Epidermal melanocyte (primary cell): Measurements from ENCODE around the gene TEX53.

ENCODE experiments used
- DNase-seq: peaks from one replicate; pipeline ENCODE4 v3.0.0; 2011; ENCODE audit warnings: low spot score; ENCODE audit not compliant: insufficient read length

Gene TEX53

GRCh38 chr9:114641967-114642366, 15.6 kb downstream of the TEX53 start:
- DNase-seq, result no peak

- no peak for DNase-seq
These were observed 19.2 kb downstream of the TEX53 start for GRCh38 chr9:114638404-114638803.

GRCh38 chr9:114634387-114634786, 23.2 kb downstream of the TEX53 start:
- DNase-seq, result no peak

GRCh38 chr9:114633438-114634089, 24.0 kb downstream of the TEX53 start:
- DNase-seq, result no peak

- no peak for DNase-seq
These were observed 26.4 kb downstream of the TEX53 start for GRCh38 chr9:114631166-114631565.

- DNase-seq, result no peak
These were observed 28.0 kb downstream of the TEX53 start for GRCh38 chr9:114629563-114630090.

GRCh38 chr9:114627553-114627952, 30.1 kb downstream of the TEX53 start:
- no peak for DNase-seq

- DNase-seq, result peak; percentile 64
These were observed 31.1 kb downstream of the TEX53 start for GRCh38 chr9:114626415-114627020.

GRCh38 chr9:114624677-114625076, 32.9 kb downstream of the TEX53 start:
- no peak for DNase-seq

GRCh38 chr9:114621975-114622609, 35.5 kb downstream of the TEX53 start:
- DNase-seq, result no peak

GRCh38 chr9:114621561-114621960, 36.0 kb downstream of the TEX53 start:
- DNase-seq, result no peak

GRCh38 chr9:114619191-114619761, 38.3 kb downstream of the TEX53 start:
- no peak for DNase-seq

GRCh38 chr9:114616684-114617520, 40.7 kb downstream of the TEX53 start:
- DNase-seq, result no peak

- DNase-seq, result no peak
These were observed 43.2 kb downstream of the TEX53 start for GRCh38 chr9:114614373-114614772.

- no peak for DNase-seq
These were observed 43.7 kb downstream of the TEX53 start for GRCh38 chr9:114613919-114614318.

- no peak for DNase-seq
These were observed 44.5 kb downstream of the TEX53 start for GRCh38 chr9:114613087-114613486.

- no peak for DNase-seq
These were observed 45.2 kb downstream of the TEX53 start for GRCh38 chr9:114612272-114612923.

GRCh38 chr9:114611516-114612271, 45.9 kb downstream of the TEX53 start:
- peak; percentile 67 for DNase-seq

- DNase-seq, result no peak
These were observed 49.1 kb downstream of the TEX53 start for GRCh38 chr9:114608525-114608796.
